Measurements from ENCODE around the gene CSF2RB.

DNA sequence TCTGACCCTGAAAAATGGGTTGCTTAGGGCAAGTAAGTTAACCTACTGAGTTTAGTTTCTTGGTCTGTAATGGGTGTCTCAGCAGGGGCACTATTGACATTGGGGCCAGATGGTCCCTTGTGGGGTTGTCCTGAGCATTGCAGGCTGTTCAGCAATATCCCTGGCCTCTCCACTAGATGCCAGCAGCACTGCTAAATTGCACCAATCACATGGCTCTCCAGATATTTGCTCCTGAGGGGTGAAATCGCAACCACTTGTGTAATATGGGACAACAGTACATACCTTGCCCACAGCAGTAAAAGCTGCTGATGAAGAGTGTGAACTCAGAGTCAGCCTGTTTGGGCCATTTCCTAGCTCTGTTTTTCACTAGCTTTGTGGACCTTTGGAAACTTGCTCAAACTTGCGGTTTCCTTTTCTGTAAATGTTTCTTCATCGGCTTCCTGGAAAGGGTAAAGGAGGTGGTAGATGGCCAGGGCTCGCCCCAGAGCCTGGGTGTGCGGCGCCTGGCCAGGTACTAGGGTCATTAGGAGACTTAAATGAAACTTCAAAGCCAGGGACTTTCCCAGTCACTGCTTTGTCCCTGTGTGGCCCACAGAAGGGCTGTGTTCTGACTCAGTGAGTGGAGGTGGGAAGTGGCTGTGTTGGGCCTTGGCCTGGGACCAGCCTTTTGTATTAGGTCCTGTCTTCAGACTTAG is 39.7 kb upstream of the CSF2RB start:
- TF ChIP-seq POLR2A (IDR thresholded peaks at IDR 0.05) (no peak), POLR2AphosphoS5 (IDR thresholded peaks at IDR 0.05) (no peak), CTCF (IDR thresholded peaks at IDR 0.05) (peak; percentile 27 to 43), EP300 (IDR thresholded peaks at IDR 0.05) (no peak)

Data from suprapubic skin (tissue), 4 donors.